GM13977 (cell line): Measurements from ENCODE around the gene SOWAHB.

Experiments used
- DNase-seq: peaks from one replicate; pipeline ENCODE4 v3.0.0; 2012; ENCODE audit warnings: low spot score
- in situ Hi-C: fragments of 300-500 bp; cut with MboI; formaldehyde crosslinking; loops from one replicate; pipeline ENCODE4 v1.12.0; 2022; ENCODE audit warnings: low sequenced_read_pairs, low pct_unique_long_range_greater_than_20kb, mixed read lengths, inconsistent platforms; ENCODE audit not compliant: unreplicated experiment
- TF ChIP-seq, protein P1 (sequence below): IDR thresholded peaks from 2 replicates; pipeline ENCODE4 v1.5.1; 2012; ENCODE audit warnings: mild to moderate bottlenecking, control low read depth; ENCODE audit not compliant: insufficient read depth; ENCODE audit errors: extremely low read depth, missing control alignments

The SOWAHB gene

DNA sequence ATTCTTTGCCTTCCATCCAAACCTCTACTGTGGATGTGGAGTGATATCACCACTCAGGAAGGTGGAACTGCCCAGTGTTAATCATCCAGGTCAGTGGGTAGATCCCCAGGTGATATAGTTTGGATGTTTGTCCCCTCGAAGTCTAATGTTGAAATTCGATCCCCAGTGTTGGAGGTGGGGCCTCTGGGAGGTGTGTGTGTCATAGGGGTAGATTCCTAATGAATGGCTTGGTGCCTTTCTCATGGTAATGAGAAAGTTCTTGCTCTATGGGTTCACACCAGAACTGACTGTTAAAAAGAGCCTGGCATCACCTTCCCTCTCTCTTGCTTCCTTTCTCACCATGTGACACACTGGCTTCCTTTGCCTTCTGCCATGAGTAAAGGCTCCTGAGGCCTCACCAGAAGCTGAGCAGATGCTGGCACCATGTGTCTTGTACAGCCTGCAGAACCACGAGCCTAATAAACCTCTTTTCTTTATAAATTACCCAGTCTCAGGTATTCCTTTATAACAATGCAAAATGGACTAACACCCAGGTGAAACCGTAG, 6.8 kb upstream of the SOWAHB start:
- in situ Hi-C loops: no loop called here
- TF ChIP-seq, protein P1, sequence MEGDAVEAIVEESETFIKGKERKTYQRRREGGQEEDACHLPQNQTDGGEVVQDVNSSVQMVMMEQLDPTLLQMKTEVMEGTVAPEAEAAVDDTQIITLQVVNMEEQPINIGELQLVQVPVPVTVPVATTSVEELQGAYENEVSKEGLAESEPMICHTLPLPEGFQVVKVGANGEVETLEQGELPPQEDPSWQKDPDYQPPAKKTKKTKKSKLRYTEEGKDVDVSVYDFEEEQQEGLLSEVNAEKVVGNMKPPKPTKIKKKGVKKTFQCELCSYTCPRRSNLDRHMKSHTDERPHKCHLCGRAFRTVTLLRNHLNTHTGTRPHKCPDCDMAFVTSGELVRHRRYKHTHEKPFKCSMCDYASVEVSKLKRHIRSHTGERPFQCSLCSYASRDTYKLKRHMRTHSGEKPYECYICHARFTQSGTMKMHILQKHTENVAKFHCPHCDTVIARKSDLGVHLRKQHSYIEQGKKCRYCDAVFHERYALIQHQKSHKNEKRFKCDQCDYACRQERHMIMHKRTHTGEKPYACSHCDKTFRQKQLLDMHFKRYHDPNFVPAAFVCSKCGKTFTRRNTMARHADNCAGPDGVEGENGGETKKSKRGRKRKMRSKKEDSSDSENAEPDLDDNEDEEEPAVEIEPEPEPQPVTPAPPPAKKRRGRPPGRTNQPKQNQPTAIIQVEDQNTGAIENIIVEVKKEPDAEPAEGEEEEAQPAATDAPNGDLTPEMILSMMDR: no peak
- no peak for DNase-seq

DNA sequence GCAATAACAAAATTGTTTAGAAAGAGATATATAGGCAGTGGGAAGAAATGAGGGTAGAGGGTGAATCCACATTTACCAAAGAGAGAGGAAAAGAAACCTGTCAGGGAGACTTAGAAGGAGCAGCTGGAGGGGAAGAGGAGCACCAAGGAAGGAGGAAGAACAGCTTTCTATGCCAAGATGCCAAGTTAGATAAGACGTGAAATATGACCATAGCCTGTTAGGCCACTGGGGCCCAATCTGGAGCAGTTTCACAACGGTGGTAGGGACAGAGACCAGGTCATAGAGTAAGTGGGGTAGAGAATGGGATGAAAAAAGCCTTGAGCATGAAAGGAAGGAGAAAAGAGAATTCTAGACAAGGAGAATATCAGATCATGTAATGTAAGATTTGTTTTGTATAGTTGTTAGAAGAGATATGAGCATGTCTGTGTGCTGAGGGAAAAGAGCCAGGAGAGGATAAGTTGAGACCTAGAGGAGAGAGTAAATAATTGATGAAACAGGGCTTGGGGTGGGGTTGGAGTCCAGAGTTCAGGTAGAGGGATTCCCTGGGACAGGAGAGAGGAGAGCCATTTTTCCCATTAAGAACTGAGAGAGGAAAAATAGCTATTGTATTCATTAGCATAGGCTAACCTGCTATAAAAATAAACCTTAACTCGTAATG, 4.4 kb upstream of the SOWAHB start:
- in situ Hi-C loops: no loop called here
- DNase-seq: no peak
- TF ChIP-seq, protein P1: no peak

DNA sequence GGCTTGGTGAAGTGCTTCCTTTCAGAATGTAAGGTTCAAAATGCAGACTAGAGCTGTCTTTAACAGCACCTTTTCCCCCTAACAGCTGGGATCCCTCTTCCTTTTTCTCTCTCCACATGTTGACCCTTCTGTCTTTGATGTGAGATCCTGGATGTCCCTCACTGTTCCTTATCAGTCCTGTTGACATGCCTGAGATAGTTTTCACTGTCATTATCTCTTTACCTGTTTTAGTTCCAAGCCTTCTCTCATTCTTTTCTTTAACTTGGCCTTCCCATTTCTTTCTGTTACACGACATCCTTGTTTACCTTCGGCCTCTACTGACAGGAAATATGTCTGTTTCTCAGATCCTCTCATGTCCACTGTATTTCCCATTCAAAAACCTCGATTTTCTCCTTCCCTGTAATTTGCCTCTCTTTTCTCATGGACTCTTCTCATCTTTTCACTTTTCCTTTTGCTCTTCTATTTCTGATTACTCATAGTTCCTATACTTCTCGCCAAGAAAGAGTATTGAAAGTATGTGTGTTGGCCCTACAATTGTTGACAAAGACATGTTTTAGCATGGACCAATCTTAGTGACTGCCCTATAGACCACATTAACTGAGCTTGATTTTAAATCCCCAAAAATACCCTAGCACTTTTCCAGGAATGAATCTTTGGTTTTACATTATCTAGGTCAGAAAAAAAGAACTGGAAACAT, 1.2 kb upstream of the SOWAHB start:
- TF ChIP-seq, protein P1: no peak
- no peak for DNase-seq
- in situ Hi-C loops: no loop called here

DNA sequence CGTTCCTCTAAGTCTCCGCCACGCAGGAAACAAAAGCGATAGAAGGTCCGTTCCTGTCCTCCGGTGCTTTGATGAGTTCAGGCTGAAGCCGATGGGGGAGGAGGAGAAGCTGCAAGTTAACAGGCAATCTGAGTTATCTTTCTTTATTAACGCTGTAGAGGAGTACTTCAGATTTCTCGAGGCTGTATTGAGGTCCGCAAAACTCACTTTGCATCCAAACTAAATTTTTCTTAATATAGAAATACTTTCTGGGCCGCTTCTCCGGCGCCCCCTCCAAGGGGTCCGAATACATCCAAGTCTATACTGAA, 395 bp upstream of the SOWAHB start:
- TF ChIP-seq, protein P1: no peak
- in situ Hi-C loops: no loop called here
- DNase-seq: no peak

DNA sequence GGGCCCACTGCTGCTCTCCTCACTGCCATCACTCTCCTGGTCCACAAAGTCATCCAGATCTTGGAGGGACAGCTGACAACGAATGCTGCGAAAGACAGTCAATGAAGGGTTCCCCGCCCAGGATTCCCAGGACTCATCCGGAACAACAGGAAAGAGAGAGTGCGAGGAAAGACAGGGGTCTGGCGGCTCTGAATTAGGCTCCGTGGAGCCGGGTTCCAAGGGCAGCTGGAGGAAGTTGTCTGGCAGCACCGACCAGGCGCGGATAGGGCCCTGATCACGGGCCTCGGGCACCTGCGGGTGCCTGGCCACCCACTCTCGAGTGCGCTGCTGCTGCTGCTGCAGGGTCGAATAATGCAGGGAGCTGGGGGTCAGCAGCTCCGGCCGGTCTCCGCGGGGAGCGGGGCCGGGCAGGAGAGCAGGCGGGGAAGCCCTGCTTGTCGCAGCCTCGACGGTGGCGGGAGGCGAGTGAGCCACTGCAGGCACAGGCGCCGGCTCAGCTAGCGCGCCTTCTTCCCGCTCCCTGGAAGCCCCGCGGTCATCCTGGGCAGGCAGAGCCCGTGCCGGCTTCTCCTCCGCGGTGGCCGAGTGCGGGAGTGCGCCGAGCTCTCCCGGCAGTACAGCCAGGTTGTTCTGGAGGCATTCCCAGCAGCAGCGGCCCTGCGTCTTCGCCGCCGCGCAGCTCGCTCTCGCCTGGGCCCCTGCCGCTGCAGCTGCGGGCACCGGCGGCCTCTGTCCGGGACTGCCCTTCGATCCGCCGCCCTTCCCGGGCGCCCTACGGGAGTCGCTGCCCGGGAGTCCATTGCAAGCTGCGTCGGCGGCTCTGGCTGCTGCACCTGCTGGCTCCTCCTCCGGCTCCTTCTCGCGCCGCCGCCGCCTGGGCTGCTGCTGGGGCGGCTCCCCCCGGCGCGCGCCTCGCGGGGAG, 1.1 kb downstream of the SOWAHB start:
- in situ Hi-C loops: no loop called here
- TF ChIP-seq, protein P1: no peak
- DNase-seq: peak; percentile 60

DNA sequence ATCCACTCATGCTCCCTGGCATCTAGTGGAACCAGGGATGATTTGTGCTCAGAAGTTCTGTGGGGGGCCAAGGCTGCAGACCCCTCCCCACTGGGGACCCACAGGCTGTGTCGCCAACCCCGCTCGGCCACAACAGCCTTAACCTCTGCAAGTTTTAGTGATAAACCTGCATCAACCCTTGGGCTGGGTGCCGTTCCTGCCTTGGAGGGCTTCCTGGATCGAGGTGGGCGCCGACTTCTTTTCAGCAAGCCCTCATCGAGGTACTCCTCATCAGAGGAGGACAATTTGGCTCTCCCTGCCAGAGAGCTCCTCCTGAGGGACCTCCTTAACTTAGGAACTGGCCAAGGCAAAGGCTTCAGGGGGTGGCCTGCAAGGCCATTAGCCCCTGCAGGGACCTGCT, 1.9 kb downstream of the SOWAHB start:
- no peak for DNase-seq
- in situ Hi-C loops: no loop called here
- TF ChIP-seq, protein P1: no peak
